ENCODE data around the gene EIF6. TPM values are rescaled to one million over a fixed set of nuclear protein-coding genes. Genes with fewer than 3 reads are reported as not detected.
"Not testable (repeated sequence)": the region's sequence is repeated elsewhere in the genome, so short reads cannot be mapped to it uniquely, and the experiment has no call there.

Gene EIF6
- total RNA-seq, 4 donors from 2014 or later = 111 to 229 (median 174) TPM

DNA sequence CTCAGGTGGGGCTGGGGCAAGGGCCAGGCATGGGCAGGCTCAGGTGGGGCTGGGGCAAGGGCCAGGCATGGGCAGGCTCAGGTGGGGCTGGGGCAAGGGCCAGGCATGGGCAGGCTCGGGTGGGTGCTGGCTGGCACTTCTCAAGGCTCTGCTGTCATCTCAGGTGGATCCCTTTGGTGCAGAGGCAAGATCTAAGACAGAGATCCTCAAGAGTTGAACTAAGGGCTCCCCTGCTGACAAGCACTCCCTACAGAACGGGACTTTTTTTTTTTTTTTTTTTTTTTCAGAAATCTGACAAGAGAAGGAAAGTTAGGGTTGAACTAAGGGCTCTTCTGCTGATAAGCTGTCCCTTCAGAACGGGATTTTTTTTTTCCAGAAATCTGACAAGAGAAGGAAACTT lies 31.6 kb downstream of the EIF6 start:
- WGBS = 59% methylated on average over 3 of the region's 3 CpGs
- Histone ChIP-seq H3K27ac (no peak overlapping the region), H3K4me1 (no peaks in the 10 kb centered on the region), H3K9me3 (no peaks in the 10 kb centered on the region), H3K36me3 (no peaks in the 10 kb centered on the region), H3K4me3 (no peak overlapping the region), H3K27me3 (no peaks in the 10 kb centered on the region)
- TF ChIP-seq POLR2A (IDR thresholded peaks at IDR 0.05) (no peak), EP300 (IDR thresholded peaks at IDR 0.05) (no peak), POLR2AphosphoS5 (IDR thresholded peaks at IDR 0.05) (no peak)
- TF ChIP-seq, protein P1, sequence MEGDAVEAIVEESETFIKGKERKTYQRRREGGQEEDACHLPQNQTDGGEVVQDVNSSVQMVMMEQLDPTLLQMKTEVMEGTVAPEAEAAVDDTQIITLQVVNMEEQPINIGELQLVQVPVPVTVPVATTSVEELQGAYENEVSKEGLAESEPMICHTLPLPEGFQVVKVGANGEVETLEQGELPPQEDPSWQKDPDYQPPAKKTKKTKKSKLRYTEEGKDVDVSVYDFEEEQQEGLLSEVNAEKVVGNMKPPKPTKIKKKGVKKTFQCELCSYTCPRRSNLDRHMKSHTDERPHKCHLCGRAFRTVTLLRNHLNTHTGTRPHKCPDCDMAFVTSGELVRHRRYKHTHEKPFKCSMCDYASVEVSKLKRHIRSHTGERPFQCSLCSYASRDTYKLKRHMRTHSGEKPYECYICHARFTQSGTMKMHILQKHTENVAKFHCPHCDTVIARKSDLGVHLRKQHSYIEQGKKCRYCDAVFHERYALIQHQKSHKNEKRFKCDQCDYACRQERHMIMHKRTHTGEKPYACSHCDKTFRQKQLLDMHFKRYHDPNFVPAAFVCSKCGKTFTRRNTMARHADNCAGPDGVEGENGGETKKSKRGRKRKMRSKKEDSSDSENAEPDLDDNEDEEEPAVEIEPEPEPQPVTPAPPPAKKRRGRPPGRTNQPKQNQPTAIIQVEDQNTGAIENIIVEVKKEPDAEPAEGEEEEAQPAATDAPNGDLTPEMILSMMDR (IDR thresholded peaks at IDR 0.05) = no peak
- DNase-seq (ENCODE audit: low spot score in 2 of 2) = no peak

GRCh38 chr20:35252598-35252997 lies 32.0 kb downstream of the EIF6 start:
- DNase-seq (ENCODE audit: low spot score in 2 of 2); H3K36me3 ChIP-seq; H3K27ac ChIP-seq; H3K9me3 ChIP-seq; H3K27me3 ChIP-seq; H3K4me1 ChIP-seq; H3K4me3 ChIP-seq: not testable (repeated sequence)
- WGBS = 80% methylated on average over 1 of the region's 2 CpGs

DNA sequence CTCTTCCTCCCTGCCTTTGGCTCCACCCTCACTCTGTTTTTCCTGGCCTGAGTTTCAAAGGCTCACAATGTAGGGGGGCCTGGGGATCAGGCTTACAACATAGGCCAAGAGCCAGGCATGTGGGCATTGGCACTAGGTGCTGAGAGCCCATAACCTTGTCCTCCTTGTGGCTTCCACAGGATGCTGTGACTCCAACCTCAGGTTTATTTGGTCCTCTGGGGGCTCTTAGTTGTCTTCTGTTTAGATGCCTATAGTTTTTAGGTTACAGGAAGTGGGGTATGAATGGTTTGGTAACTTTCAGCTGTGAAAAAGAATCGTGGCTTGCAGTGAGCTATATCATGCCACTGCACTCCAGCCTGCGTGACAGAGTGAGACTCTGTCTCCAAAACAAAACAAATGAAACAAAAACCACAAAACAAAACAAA lies 32.5 kb downstream of the EIF6 start:
- WGBS = 62% methylated on average over 2 of the region's 2 CpGs

GRCh38 chr20:35251613-35251940 lies 33.0 kb downstream of the EIF6 start:
- DNase-seq (ENCODE audit: low spot score in 2 of 2) = no peak
- Histone ChIP-seq H3K27me3 (no peaks in the 10 kb centered on the region), H3K27ac (no peak overlapping the region), H3K4me1 (no peaks in the 10 kb centered on the region), H3K9me3 (no peaks in the 10 kb centered on the region), H3K36me3 (no peaks in the 10 kb centered on the region), H3K4me3 (no peak overlapping the region)
- TF ChIP-seq EP300 (IDR thresholded peaks at IDR 0.05) (no peak), POLR2A (IDR thresholded peaks at IDR 0.05) (no peak), POLR2AphosphoS5 (IDR thresholded peaks at IDR 0.05) (no peak)
- TF ChIP-seq, protein P1 (IDR thresholded peaks at IDR 0.05) = no peak
- 94% methylated on average over 2 of the region's 2 CpGs for WGBS

More for the DNA sequence above, 32.5 kb downstream of the EIF6 start:
- Histone ChIP-seq H3K4me1 (no peaks in the 10 kb centered on the region), H3K9me3 (no peaks in the 10 kb centered on the region), H3K4me3 (no peak overlapping the region), H3K27ac (no peak overlapping the region), H3K27me3 (no peaks in the 10 kb centered on the region), H3K36me3 (no peaks in the 10 kb centered on the region)
- TF ChIP-seq EP300 (IDR thresholded peaks at IDR 0.05) (no peak), POLR2A (IDR thresholded peaks at IDR 0.05) (no peak)
- TF ChIP-seq, protein P1 (IDR thresholded peaks at IDR 0.05) = no peak
- no peak for DNase-seq (ENCODE audit: low spot score in 2 of 2)

- WGBS = 66% methylated on average over 9 of the region's 9 CpGs
- Histone ChIP-seq H3K36me3 (no peaks in the 10 kb centered on the region), H3K27ac (no peak overlapping the region), H3K4me1 (no peaks in the 10 kb centered on the region), H3K4me3 (no peak overlapping the region), H3K9me3 (no peaks in the 10 kb centered on the region), H3K27me3 (no peaks in the 10 kb centered on the region)
- no peak for DNase-seq (ENCODE audit: low spot score in 2 of 2)
- TF ChIP-seq POLR2AphosphoS5 (IDR thresholded peaks at IDR 0.05) (no peak), POLR2A (IDR thresholded peaks at IDR 0.05) (no peak), EP300 (IDR thresholded peaks at IDR 0.05) (no peak)
- TF ChIP-seq, protein P1 (IDR thresholded peaks at IDR 0.05) = no peak
These were observed 35.7 kb downstream of the EIF6 start for GRCh38 chr20:35248641-35249475.
